Measurements from ENCODE around the gene LY6G5C.

DNA sequence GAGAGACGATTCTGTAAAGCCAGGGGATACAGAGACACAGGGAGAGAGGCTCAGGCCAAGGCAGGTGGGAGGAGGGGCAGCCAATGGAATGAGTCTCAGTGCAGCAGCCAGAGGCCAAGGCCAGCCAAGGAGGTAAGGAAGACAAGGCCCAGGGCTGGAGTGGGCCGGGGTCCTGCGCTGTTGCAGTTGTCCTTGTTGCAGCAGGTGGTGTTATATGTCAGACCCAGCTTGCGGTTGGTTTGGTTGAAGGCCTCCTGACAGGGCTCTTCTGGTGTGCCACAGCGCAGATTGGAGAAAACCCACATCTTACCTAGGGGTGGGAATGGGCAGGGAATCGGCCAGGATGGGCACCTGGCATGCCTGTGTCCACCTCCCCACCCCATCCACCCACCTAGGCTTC is 38.1 kb upstream of the LY6G5C start:
- no peak for TF ChIP-seq ZNF274 (IDR thresholded peaks at IDR 0.05; ENCODE audit: low read depth, low read length)
- no peak for TF ChIP-seq SUZ12 (IDR thresholded peaks at IDR 0.05; ENCODE audit: extremely low read depth, insufficient read depth, insufficient read length)

Data from NT2/D1 (cell line).